Endothelial cell of umbilical vein (primary cell): Measurements from ENCODE around the gene SPAG6. TPM values are rescaled to one million over a fixed set of nuclear protein-coding genes. Genes with fewer than 3 reads are reported as not detected.

ENCODE experiments used
- BruUV-seq: library from RNA; stranded (reverse); fragments of 400-500 nt; replicated peaks from 2 replicates; lab custom pipeline; 2021; lab: Mats Ljungman, UMichigan
- CTCF ChIA-PET: fragments of 300-600, 350-600 bp; sonication (Branson Sonifier 250); formaldehyde crosslinking; loops from one replicate; lab custom pipeline; 2021; ENCODE audit warnings: antibody characterized with exemption, inconsistent platforms; lab: Charles Lee
- POLR2A ChIA-PET: fragments of 300-600, 350-600 bp; sonication (Branson Sonifier 250); formaldehyde crosslinking; loops from one replicate; lab custom pipeline; 2021; ENCODE audit warnings: antibody characterized with exemption, inconsistent platforms; lab: Charles Lee
- DNase-seq: peaks from one replicate; pipeline ENCODE4 v3.0.0-alpha.2; 2011; ENCODE audit warnings: low read depth, low spot score
- FAIRE-seq: peaks from 2 replicates; lab custom pipeline; 2011; peaks lifted over from hg19 to GRCh38; lab: Jason Lieb, UNC
- H2AFZ ChIP-seq: 2 replicates; pipeline ENCODE4 v1.6.0; 2012; ENCODE audit warnings: low read depth, low read length, control low read depth, inconsistent platforms
- H3K27ac ChIP-seq: 2 replicates; pipeline ENCODE4 v1.5.1; 2011; ENCODE audit warnings: low read depth, mild to moderate bottlenecking, control low read depth, low read length, moderate library complexity; ENCODE audit not compliant: insufficient read depth
- H3K27me3 ChIP-seq, 2 experiments: 2 replicates each; pipeline versions ENCODE4 v1.6.0 to v1.6.1; 2011; ENCODE audit warnings: low read length in 2 of 2, mixed read lengths in 1 of 2; ENCODE audit not compliant: control insufficient read depth in 2 of 2, insufficient read depth in 2 of 2
- H3K36me3 ChIP-seq, 2 experiments: 2 replicates in 1 of 2; 3 replicates in 1 of 2; pipeline ENCODE4 v1.5.1; 2011; ENCODE audit warnings: low read length in 2 of 2, mild to moderate bottlenecking in 1 of 2, moderate library complexity in 1 of 2; ENCODE audit not compliant: control insufficient read depth in 2 of 2, insufficient read depth in 2 of 2; ENCODE audit errors: extremely low read depth in 1 of 2
- H3K4me1 ChIP-seq: 3 replicates; pipeline ENCODE4 v1.5.1; 2011; ENCODE audit warnings: mild to moderate bottlenecking, low read length; ENCODE audit not compliant: control insufficient read depth, insufficient read depth; ENCODE audit errors: extremely low read depth
- H3K4me2 ChIP-seq: 2 replicates; pipeline ENCODE4 v1.6.1; 2011; ENCODE audit warnings: low read length, control low read depth, mixed read lengths; ENCODE audit not compliant: insufficient read depth
- H3K4me3 ChIP-seq, 3 experiments: fragments of 200-600 bp in 1 of 3; sonication (generic), shearing (Covaris generic) in 1 of 3; replicated peaks in 1 of 3; 2 replicates each; pipeline ENCODE4 v1.5.1; 2011 to 2016; ENCODE audit warnings: control low read depth in 3 of 3, low read length in 3 of 3, mild to moderate bottlenecking in 2 of 3, inconsistent platforms in 1 of 3, low read depth in 1 of 3, moderate library complexity in 1 of 3; ENCODE audit not compliant: insufficient read depth in 1 of 3
- H3K79me2 ChIP-seq: 2 replicates; pipeline ENCODE4 v1.6.0; 2012; ENCODE audit warnings: low read length, inconsistent platforms; ENCODE audit not compliant: control insufficient read depth, insufficient read depth
- H3K9ac ChIP-seq: replicated peaks from 2 replicates; pipeline ENCODE3; 2011; ENCODE audit warnings: low read length, control low read depth; ENCODE audit not compliant: insufficient read depth; ENCODE audit errors: extremely low read depth
- H3K9me1 ChIP-seq: replicated peaks from 3 replicates; pipeline ENCODE4 v1.6.0; 2011; ENCODE audit warnings: mild to moderate bottlenecking, low read length; ENCODE audit not compliant: control insufficient read depth, insufficient read depth; ENCODE audit errors: extremely low read depth
- H3K9me3 ChIP-seq: replicated peaks from 2 replicates; pipeline ENCODE4 v1.5.1; 2012; ENCODE audit warnings: low read length, inconsistent platforms; ENCODE audit not compliant: control insufficient read depth, insufficient read depth
- H4K20me1 ChIP-seq: replicated peaks from 2 replicates; pipeline ENCODE3; 2011; ENCODE audit warnings: mild to moderate bottlenecking, low read length; ENCODE audit not compliant: control insufficient read depth, insufficient read depth; ENCODE audit errors: extremely low read depth
- EZH2 ChIP-seq: IDR thresholded peaks from 2 replicates; pipeline ENCODE4 v1.6.1; 2012; ENCODE audit warnings: borderline replicate concordance, low read depth, mild to moderate bottlenecking, moderate library complexity, low read length, inconsistent platforms; ENCODE audit not compliant: severe bottlenecking
- FOS ChIP-seq: IDR thresholded peaks from 2 replicates; pipeline ENCODE4 v1.6.1; 2011; ENCODE audit warnings: mild to moderate bottlenecking, low read length, moderate library complexity, borderline replicate concordance; ENCODE audit not compliant: insufficient read depth
- GATA2 ChIP-seq: IDR thresholded peaks from 2 replicates; pipeline ENCODE4 v1.7.0; 2011; ENCODE audit warnings: low read depth, mild to moderate bottlenecking, moderate library complexity, mixed read lengths, low read length; ENCODE audit not compliant: insufficient read length, insufficient read depth
- JUN ChIP-seq: IDR thresholded peaks from 2 replicates; pipeline ENCODE4 v1.6.1; 2011; ENCODE audit warnings: borderline replicate concordance, low read depth; ENCODE audit not compliant: insufficient read length, insufficient read depth
- MYC ChIP-seq: IDR thresholded peaks from one replicate; pipeline ENCODE4 v1.6.1; 2011; ENCODE audit warnings: mild to moderate bottlenecking, low read depth, low read length
- POLR2A ChIP-seq: IDR thresholded peaks from 2 replicates; pipeline ENCODE4 v1.6.1; 2012; ENCODE audit warnings: low read depth, mild to moderate bottlenecking, control low read depth, low read length
- POLR2AphosphoS5 ChIP-seq: IDR thresholded peaks from 2 replicates; pipeline ENCODE4 v1.6.1; 2012; ENCODE audit warnings: low read depth, mild to moderate bottlenecking, control low read depth, low read length, moderate library complexity; ENCODE audit not compliant: insufficient read depth
- dilution Hi-C: fragments of 300-500 bp; cut with MboI; formaldehyde crosslinking; loops from one replicate; pipeline ENCODE4 v1.15.0; 2019; ENCODE audit warnings: low sequenced_read_pairs; ENCODE audit not compliant: extremely low pct_ligation_motif_present
- intact Hi-C: fragments of 100-400 bp; cut with micrococcal nuclease; formaldehyde crosslinking; loops from one replicate; pipeline ENCODE4 v1.10.0; 2022
- polyA plus RNA-seq, 4 experiments: library from polyadenylated mRNA; depleted of rRNA in 3 of 4; stranded (reverse) in 3 of 4; unstranded in 1 of 4; fragments of >200 nt; gene quantifications; 2 replicates each; pipeline versions ENCODE4 v1.2.1 to v1.2.3, GENCODE V29; 2011 to 2012; ENCODE audit warnings: missing spikeins in 1 of 4
- total RNA-seq: library from RNA; stranded (reverse); gene quantifications from 2 replicates; pipeline ENCODE4 v1.2.3, GENCODE V29; 2021
- TF ChIP-seq, protein P1 (sequence below): IDR thresholded peaks from 2 replicates; pipeline ENCODE4 v1.6.1; 2011; ENCODE audit not compliant: insufficient read depth, insufficient read length
- TF ChIP-seq, protein P2 (sequence below), 2 donors: IDR thresholded peaks; 1 replicate in 1 of 2; 2 replicates in 1 of 2; pipeline ENCODE4 v1.5.1; 2011; ENCODE audit warnings: low read length in 2 of 2, mild to moderate bottlenecking in 2 of 2, moderate library complexity in 2 of 2, control low read depth in 1 of 2, inconsistent platforms in 1 of 2, low read depth in 1 of 2; ENCODE audit not compliant: insufficient read depth in 1 of 2; ENCODE audit errors: extremely low read depth in 1 of 2

Gene SPAG6
- total and polyA plus RNA-seq, 2 donors (not counting 3 experiments of a cell fraction or from before 2014, with no cell fraction given) = not detected

DNA sequence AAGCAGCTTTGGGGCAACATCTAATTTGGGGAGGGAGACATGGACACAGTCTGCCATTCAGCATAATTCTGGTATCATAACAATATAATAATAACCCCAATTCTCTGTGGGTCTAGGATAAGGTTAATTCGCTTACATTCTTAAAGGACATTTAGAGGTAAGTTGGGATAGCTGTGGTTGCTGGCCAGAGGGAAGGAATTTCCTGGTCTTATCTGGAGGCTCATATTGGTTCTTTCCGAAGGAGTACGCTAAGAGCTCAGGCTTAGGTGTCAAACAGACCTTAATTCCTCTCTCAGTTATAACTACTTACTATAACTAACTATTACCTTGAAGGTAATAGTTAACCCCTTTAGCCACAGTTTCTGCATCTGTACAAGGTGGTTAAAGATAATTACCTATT lies 68.8 kb downstream of the SPAG6 start:
- no peak for DNase-seq
- H3K79me2 ChIP-seq = no peaks in the 10 kb centered on the region
- no peaks in the 10 kb centered on the region for H3K9me1 ChIP-seq
- no peak overlapping the region for H3K9ac ChIP-seq
- H3K4me2 ChIP-seq = no peak overlapping the region
- H4K20me1 ChIP-seq = no peaks in the 10 kb centered on the region
- POLR2A ChIA-PET = no interaction called here
- H3K4me3 ChIP-seq = no peak overlapping the region
- H3K9me3 ChIP-seq = no peaks in the 10 kb centered on the region
- H3K36me3 ChIP-seq = no peaks in the 10 kb centered on the region
- no TSS peak for BruUV-seq
- CTCF ChIA-PET = interaction anchor here (1.0 to 1.3 kb wide), 2 partner anchors 12 to 20 kb away, joined by 3 read pairs; no protein-coding TSS in a partner anchor
- no peak for FAIRE-seq
- no peaks in the 10 kb centered on the region for H3K4me1 ChIP-seq
- H3K27ac ChIP-seq = no peak overlapping the region
- intact Hi-C loops = no loop called here
- H2AFZ ChIP-seq = no peak overlapping the region
- TF ChIP-seq FOS (no peak), POLR2A (no peak), MYC (no peak), JUN (no peak), EZH2 (no peak), POLR2AphosphoS5 (no peak), GATA2 (no peak)
- TF ChIP-seq, protein P1, sequence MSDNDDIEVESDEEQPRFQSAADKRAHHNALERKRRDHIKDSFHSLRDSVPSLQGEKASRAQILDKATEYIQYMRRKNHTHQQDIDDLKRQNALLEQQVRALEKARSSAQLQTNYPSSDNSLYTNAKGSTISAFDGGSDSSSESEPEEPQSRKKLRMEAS = no peak
- TF ChIP-seq, protein P2, sequence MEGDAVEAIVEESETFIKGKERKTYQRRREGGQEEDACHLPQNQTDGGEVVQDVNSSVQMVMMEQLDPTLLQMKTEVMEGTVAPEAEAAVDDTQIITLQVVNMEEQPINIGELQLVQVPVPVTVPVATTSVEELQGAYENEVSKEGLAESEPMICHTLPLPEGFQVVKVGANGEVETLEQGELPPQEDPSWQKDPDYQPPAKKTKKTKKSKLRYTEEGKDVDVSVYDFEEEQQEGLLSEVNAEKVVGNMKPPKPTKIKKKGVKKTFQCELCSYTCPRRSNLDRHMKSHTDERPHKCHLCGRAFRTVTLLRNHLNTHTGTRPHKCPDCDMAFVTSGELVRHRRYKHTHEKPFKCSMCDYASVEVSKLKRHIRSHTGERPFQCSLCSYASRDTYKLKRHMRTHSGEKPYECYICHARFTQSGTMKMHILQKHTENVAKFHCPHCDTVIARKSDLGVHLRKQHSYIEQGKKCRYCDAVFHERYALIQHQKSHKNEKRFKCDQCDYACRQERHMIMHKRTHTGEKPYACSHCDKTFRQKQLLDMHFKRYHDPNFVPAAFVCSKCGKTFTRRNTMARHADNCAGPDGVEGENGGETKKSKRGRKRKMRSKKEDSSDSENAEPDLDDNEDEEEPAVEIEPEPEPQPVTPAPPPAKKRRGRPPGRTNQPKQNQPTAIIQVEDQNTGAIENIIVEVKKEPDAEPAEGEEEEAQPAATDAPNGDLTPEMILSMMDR (IDR thresholded peaks at IDR 0.05; ENCODE audit: extremely low read depth in 1 of 2, insufficient read depth in 1 of 2, low read depth in 1 of 2, low read length in 2 of 2) = no peak
- peaks cover 5 to 9% of the 10 kb centered on the region in 2 experiments for H3K27me3 ChIP-seq
- dilution Hi-C loops = no loop called here
